Mucosa of descending colon (tissue), 3 donors: ENCODE results near the gene FKBP5. TPM values are rescaled to one million over a fixed set of nuclear protein-coding genes. Genes with fewer than 3 reads are reported as not detected.
A peak's percentile ranks its signal among the peaks of the same experiment; 100 is the strongest.
"Not testable (repeated sequence)": the region's sequence is repeated elsewhere in the genome, so short reads cannot be mapped to it uniquely, and the experiment has no call there.

Experiments
- ATAC-seq: fragments of 200-7000 bp; cut with Tn5 transposase; one replicate; pipeline ENCODE4 v1.9.1; 2020; ENCODE audit warnings: mild to moderate bottlenecking, moderate library complexity
- DNase-seq, 3 donors: peaks; one replicate each; pipeline ENCODE4 v3.0.0-alpha.2; 2020
- H3K36me3 ChIP-seq: fragments of 200-600 bp; one replicate; pipeline ENCODE4 v1.8.0; 2021; ENCODE audit warnings: low read depth, mild to moderate bottlenecking
- H3K4me1 ChIP-seq: fragments of 200-600 bp; one replicate; pipeline ENCODE4 v1.8.0; 2021; ENCODE audit warnings: low read depth, mild to moderate bottlenecking
- H3K4me3 ChIP-seq: fragments of 200-600 bp; one replicate; pipeline ENCODE4 v1.8.0; 2021; ENCODE audit warnings: mild to moderate bottlenecking
- H3K9me3 ChIP-seq: fragments of 200-600 bp; one replicate; pipeline ENCODE4 v1.8.0; 2021; ENCODE audit warnings: mild to moderate bottlenecking
- CTCF ChIP-seq: fragments of 200-600 bp; IDR thresholded peaks from one replicate; pipeline ENCODE4 v1.8.0; 2022; ENCODE audit warnings: antibody characterized with exemption, mild to moderate bottlenecking
- intact Hi-C, 2 donors: fragments of 100-400 bp; cut with DNase I in 1 of 2; cut with micrococcal nuclease in 1 of 2; formaldehyde crosslinking; loops; one replicate each; pipeline versions ENCODE4 v1.11.0 to v1.11.1; 2022; cut with DNase I, micrococcal nuclease
- total RNA-seq, 3 donors: library from RNA; stranded (reverse); fragmentation: NEBNext Ultra II Directional in 2 of 3; extraction: Animal tissue kit (Norgen Biotek cat#: 25700) in 2 of 3; gene quantifications; one replicate each; pipeline versions ENCODE4 v1.2.1 to v1.2.4, GENCODE V29; 2021 to 2023
- donor health status: DM: no; HTN: no; CAD: no; lungs with moderate emphysema.
- donor health status: DM: no; HTN: no; CAD: no.
- donor health status: DM: no; HTN: yes; CAD: no.

The FKBP5 gene
- total RNA-seq, 3 donors from 2014 or later, result 22.1 to 174 (median 150) TPM

DNA sequence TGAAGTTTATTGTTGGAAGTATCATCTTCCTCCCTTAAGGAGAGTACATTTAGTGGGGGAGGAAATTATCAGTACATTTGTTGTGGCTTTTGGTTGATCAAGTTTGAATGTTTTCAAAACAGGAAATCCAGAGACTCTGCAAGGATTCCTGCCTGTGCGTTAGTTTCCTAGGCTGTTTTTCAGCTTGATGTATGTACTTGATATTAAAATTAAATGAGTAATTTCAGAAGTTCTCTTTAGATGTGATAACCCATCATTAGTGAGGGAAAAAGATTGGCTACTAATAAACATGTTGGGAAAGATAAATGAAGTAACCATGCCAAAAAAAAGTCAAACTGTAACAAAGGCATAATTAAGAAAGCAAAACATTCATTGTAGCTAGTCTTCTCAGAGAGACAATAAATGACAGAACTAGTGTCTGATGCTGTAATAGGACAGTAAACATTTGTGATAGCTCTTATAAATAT is 88.0 kb downstream of the FKBP5 start:
- peaks cover 17% of the 10 kb centered on the region for H3K4me1 ChIP-seq
- no peak for TF ChIP-seq CTCF
- H3K9me3 ChIP-seq, result no peaks in the 10 kb centered on the region
- ATAC-seq, result peak; percentile 25
- H3K36me3 ChIP-seq, result no peaks in the 10 kb centered on the region
- no peak overlapping the region for H3K4me3 ChIP-seq
- intact Hi-C loops, result no loop called here
- DNase-seq, result no peak

GRCh38 chr6:35599761-35600658 is 88.7 kb downstream of the FKBP5 start:
- intact Hi-C loops, result no loop called here
- Histone ChIP-seq H3K9me3 (no peaks in the 10 kb centered on the region), H3K36me3 (no peaks in the 10 kb centered on the region), H3K4me3 (no peak overlapping the region), H3K4me1 (peaks cover 17% of the 10 kb centered on the region)
- ATAC-seq (no peak), DNase-seq (no peak)
- no peak for TF ChIP-seq CTCF

- ATAC-seq, intact Hi-C loops, DNase-seq, H3K9me3 ChIP-seq, H3K36me3 ChIP-seq, H3K4me3 ChIP-seq: not testable (repeated sequence)
- H3K4me1 ChIP-seq, result peaks cover 17% of the 10 kb centered on the region
Measured at GRCh38 chr6:35598621-35599020, 90.1 kb downstream of the FKBP5 start.

GRCh38 chr6:35596448-35597442 is 92.0 kb downstream of the FKBP5 start:
- Histone ChIP-seq H3K4me1 (peaks cover 12% of the 10 kb centered on the region), H3K4me3 (no peak overlapping the region), H3K36me3 (no peaks in the 10 kb centered on the region), H3K9me3 (no peaks in the 10 kb centered on the region)
- DNase-seq (no peak), ATAC-seq (no peak)
- intact Hi-C loops, result no loop called here
- TF ChIP-seq CTCF, result no peak

GRCh38 chr6:35594503-35595186 is 94.1 kb downstream of the FKBP5 start:
- no peaks in the 10 kb centered on the region for H3K9me3 ChIP-seq
- TF ChIP-seq CTCF, result no peak
- no peak for ATAC-seq
- H3K4me3 ChIP-seq, result no peak overlapping the region
- no peaks in the 10 kb centered on the region for H3K36me3 ChIP-seq
- H3K4me1 ChIP-seq, result peaks cover 7% of the 10 kb centered on the region
- DNase-seq, result no peak
- intact Hi-C loops, result no loop called here
